Endothelial cell of umbilical vein (primary cell): Measurements from ENCODE around the gene LY6G6C. TPM values are rescaled to one million over a fixed set of nuclear protein-coding genes. Genes with fewer than 3 reads are reported as not detected.

ENCODE experiments used
- BruUV-seq: library from RNA; stranded (reverse); fragments of 400-500 nt; replicated peaks from 2 replicates; lab custom pipeline; 2021; lab: Mats Ljungman, UMichigan
- CTCF ChIA-PET: fragments of 300-600, 350-600 bp; sonication (Branson Sonifier 250); formaldehyde crosslinking; loops from one replicate; lab custom pipeline; 2021; ENCODE audit warnings: antibody characterized with exemption, inconsistent platforms; lab: Charles Lee
- POLR2A ChIA-PET: fragments of 300-600, 350-600 bp; sonication (Branson Sonifier 250); formaldehyde crosslinking; loops from one replicate; lab custom pipeline; 2021; ENCODE audit warnings: antibody characterized with exemption, inconsistent platforms; lab: Charles Lee
- DNase-seq: peaks from one replicate; pipeline ENCODE4 v3.0.0-alpha.2; 2011; ENCODE audit warnings: low read depth, low spot score
- FAIRE-seq: peaks from 2 replicates; lab custom pipeline; 2011; peaks lifted over from hg19 to GRCh38; lab: Jason Lieb, UNC
- H2AFZ ChIP-seq: 2 replicates; pipeline ENCODE4 v1.6.0; 2012; ENCODE audit warnings: low read depth, low read length, control low read depth, inconsistent platforms
- H3K27ac ChIP-seq: 2 replicates; pipeline ENCODE4 v1.5.1; 2011; ENCODE audit warnings: low read depth, mild to moderate bottlenecking, control low read depth, low read length, moderate library complexity; ENCODE audit not compliant: insufficient read depth
- H3K27me3 ChIP-seq, 2 experiments: 2 replicates each; pipeline versions ENCODE4 v1.6.0 to v1.6.1; 2011; ENCODE audit warnings: low read length in 2 of 2, mixed read lengths in 1 of 2; ENCODE audit not compliant: control insufficient read depth in 2 of 2, insufficient read depth in 2 of 2
- H3K36me3 ChIP-seq, 2 experiments: 2 replicates in 1 of 2; 3 replicates in 1 of 2; pipeline ENCODE4 v1.5.1; 2011; ENCODE audit warnings: low read length in 2 of 2, mild to moderate bottlenecking in 1 of 2, moderate library complexity in 1 of 2; ENCODE audit not compliant: control insufficient read depth in 2 of 2, insufficient read depth in 2 of 2; ENCODE audit errors: extremely low read depth in 1 of 2
- H3K4me1 ChIP-seq: 3 replicates; pipeline ENCODE4 v1.5.1; 2011; ENCODE audit warnings: mild to moderate bottlenecking, low read length; ENCODE audit not compliant: control insufficient read depth, insufficient read depth; ENCODE audit errors: extremely low read depth
- H3K4me2 ChIP-seq: 2 replicates; pipeline ENCODE4 v1.6.1; 2011; ENCODE audit warnings: low read length, control low read depth, mixed read lengths; ENCODE audit not compliant: insufficient read depth
- H3K4me3 ChIP-seq, 3 experiments: fragments of 200-600 bp in 1 of 3; sonication (generic), shearing (Covaris generic) in 1 of 3; replicated peaks in 1 of 3; 2 replicates each; pipeline ENCODE4 v1.5.1; 2011 to 2016; ENCODE audit warnings: control low read depth in 3 of 3, low read length in 3 of 3, mild to moderate bottlenecking in 2 of 3, inconsistent platforms in 1 of 3, low read depth in 1 of 3, moderate library complexity in 1 of 3; ENCODE audit not compliant: insufficient read depth in 1 of 3
- H3K79me2 ChIP-seq: 2 replicates; pipeline ENCODE4 v1.6.0; 2012; ENCODE audit warnings: low read length, inconsistent platforms; ENCODE audit not compliant: control insufficient read depth, insufficient read depth
- H3K9ac ChIP-seq: replicated peaks from 2 replicates; pipeline ENCODE3; 2011; ENCODE audit warnings: low read length, control low read depth; ENCODE audit not compliant: insufficient read depth; ENCODE audit errors: extremely low read depth
- H3K9me1 ChIP-seq: replicated peaks from 3 replicates; pipeline ENCODE4 v1.6.0; 2011; ENCODE audit warnings: mild to moderate bottlenecking, low read length; ENCODE audit not compliant: control insufficient read depth, insufficient read depth; ENCODE audit errors: extremely low read depth
- H3K9me3 ChIP-seq: replicated peaks from 2 replicates; pipeline ENCODE4 v1.5.1; 2012; ENCODE audit warnings: low read length, inconsistent platforms; ENCODE audit not compliant: control insufficient read depth, insufficient read depth
- H4K20me1 ChIP-seq: replicated peaks from 2 replicates; pipeline ENCODE3; 2011; ENCODE audit warnings: mild to moderate bottlenecking, low read length; ENCODE audit not compliant: control insufficient read depth, insufficient read depth; ENCODE audit errors: extremely low read depth
- EZH2 ChIP-seq: IDR thresholded peaks from 2 replicates; pipeline ENCODE4 v1.6.1; 2012; ENCODE audit warnings: borderline replicate concordance, low read depth, mild to moderate bottlenecking, moderate library complexity, low read length, inconsistent platforms; ENCODE audit not compliant: severe bottlenecking
- FOS ChIP-seq: IDR thresholded peaks from 2 replicates; pipeline ENCODE4 v1.6.1; 2011; ENCODE audit warnings: mild to moderate bottlenecking, low read length, moderate library complexity, borderline replicate concordance; ENCODE audit not compliant: insufficient read depth
- GATA2 ChIP-seq: IDR thresholded peaks from 2 replicates; pipeline ENCODE4 v1.7.0; 2011; ENCODE audit warnings: low read depth, mild to moderate bottlenecking, moderate library complexity, mixed read lengths, low read length; ENCODE audit not compliant: insufficient read length, insufficient read depth
- JUN ChIP-seq: IDR thresholded peaks from 2 replicates; pipeline ENCODE4 v1.6.1; 2011; ENCODE audit warnings: borderline replicate concordance, low read depth; ENCODE audit not compliant: insufficient read length, insufficient read depth
- MYC ChIP-seq: IDR thresholded peaks from one replicate; pipeline ENCODE4 v1.6.1; 2011; ENCODE audit warnings: mild to moderate bottlenecking, low read depth, low read length
- POLR2A ChIP-seq: IDR thresholded peaks from 2 replicates; pipeline ENCODE4 v1.6.1; 2012; ENCODE audit warnings: low read depth, mild to moderate bottlenecking, control low read depth, low read length
- POLR2AphosphoS5 ChIP-seq: IDR thresholded peaks from 2 replicates; pipeline ENCODE4 v1.6.1; 2012; ENCODE audit warnings: low read depth, mild to moderate bottlenecking, control low read depth, low read length, moderate library complexity; ENCODE audit not compliant: insufficient read depth
- dilution Hi-C: fragments of 300-500 bp; cut with MboI; formaldehyde crosslinking; loops from one replicate; pipeline ENCODE4 v1.15.0; 2019; ENCODE audit warnings: low sequenced_read_pairs; ENCODE audit not compliant: extremely low pct_ligation_motif_present
- intact Hi-C: fragments of 100-400 bp; cut with micrococcal nuclease; formaldehyde crosslinking; loops from one replicate; pipeline ENCODE4 v1.10.0; 2022
- polyA plus RNA-seq, 4 experiments: library from polyadenylated mRNA; depleted of rRNA in 3 of 4; stranded (reverse) in 3 of 4; unstranded in 1 of 4; fragments of >200 nt; gene quantifications; 2 replicates each; pipeline versions ENCODE4 v1.2.1 to v1.2.3, GENCODE V29; 2011 to 2012; ENCODE audit warnings: missing spikeins in 1 of 4
- total RNA-seq: library from RNA; stranded (reverse); gene quantifications from 2 replicates; pipeline ENCODE4 v1.2.3, GENCODE V29; 2021
- TF ChIP-seq, protein P1 (sequence below), 2 donors: IDR thresholded peaks; 1 replicate in 1 of 2; 2 replicates in 1 of 2; pipeline ENCODE4 v1.5.1; 2011; ENCODE audit warnings: low read length in 2 of 2, mild to moderate bottlenecking in 2 of 2, moderate library complexity in 2 of 2, control low read depth in 1 of 2, inconsistent platforms in 1 of 2, low read depth in 1 of 2; ENCODE audit not compliant: insufficient read depth in 1 of 2; ENCODE audit errors: extremely low read depth in 1 of 2
- TF ChIP-seq, protein P2 (sequence below): IDR thresholded peaks from 2 replicates; pipeline ENCODE4 v1.6.1; 2011; ENCODE audit not compliant: insufficient read depth, insufficient read length

Gene LY6G6C
- total and polyA plus RNA-seq, 2 donors (not counting 3 experiments of a cell fraction or from before 2014, with no cell fraction given) = 0.33 TPM; not detected in 1

DNA sequence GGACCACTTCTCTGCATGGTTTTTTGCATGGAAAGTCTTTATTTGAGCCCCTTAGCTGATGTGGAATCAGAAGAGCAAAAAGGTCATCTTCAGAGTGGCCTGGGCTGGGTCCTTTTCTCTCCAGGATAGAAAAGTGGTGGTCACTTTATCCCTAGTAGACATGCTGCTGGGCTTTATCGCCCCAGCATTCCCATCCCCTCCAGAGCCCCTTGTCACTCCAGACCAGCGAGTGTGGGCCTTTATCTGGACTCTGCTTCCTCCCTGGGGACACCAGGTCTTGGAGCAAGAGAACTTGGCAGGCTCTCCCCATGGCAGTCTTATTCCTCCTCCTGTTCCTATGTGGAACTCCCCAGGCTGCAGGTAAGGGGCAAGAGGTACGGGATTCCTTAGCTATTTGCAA is 14.9 kb downstream of the LY6G6C start, which contains the start of gene LY6G6F:
TSS of gene LY6G6F (plus strand) at position 268 of the 400 bp plus-strand sequence. CDS start at position 309, 41 bp downstream.
- Histone ChIP-seq H3K9me3 (no peaks in the 10 kb centered on the region), H3K27me3 (no peaks in the 10 kb centered on the region), H3K79me2 (peaks cover 11% of the 10 kb centered on the region), H2AFZ (no peak within 1 kb of the TSS), H3K4me2 (no peak within 1 kb of the TSS), H3K4me3 (no peak within 1 kb of the TSS), H3K9me1 (no peaks in the 10 kb centered on the region), H3K4me1 (peaks cover 15% of the 10 kb centered on the region), H3K9ac (no peak within 1 kb of the TSS), H3K36me3 (no peaks in the 10 kb centered on the region), H4K20me1 (no peaks in the 10 kb centered on the region), H3K27ac (no peak within 1 kb of the TSS)
- no TSS peak for BruUV-seq
- intact Hi-C loops = no loop called here
- no peak for DNase-seq
- dilution Hi-C loops = no loop called here
- FAIRE-seq = no peak
- TF ChIP-seq, protein P1, sequence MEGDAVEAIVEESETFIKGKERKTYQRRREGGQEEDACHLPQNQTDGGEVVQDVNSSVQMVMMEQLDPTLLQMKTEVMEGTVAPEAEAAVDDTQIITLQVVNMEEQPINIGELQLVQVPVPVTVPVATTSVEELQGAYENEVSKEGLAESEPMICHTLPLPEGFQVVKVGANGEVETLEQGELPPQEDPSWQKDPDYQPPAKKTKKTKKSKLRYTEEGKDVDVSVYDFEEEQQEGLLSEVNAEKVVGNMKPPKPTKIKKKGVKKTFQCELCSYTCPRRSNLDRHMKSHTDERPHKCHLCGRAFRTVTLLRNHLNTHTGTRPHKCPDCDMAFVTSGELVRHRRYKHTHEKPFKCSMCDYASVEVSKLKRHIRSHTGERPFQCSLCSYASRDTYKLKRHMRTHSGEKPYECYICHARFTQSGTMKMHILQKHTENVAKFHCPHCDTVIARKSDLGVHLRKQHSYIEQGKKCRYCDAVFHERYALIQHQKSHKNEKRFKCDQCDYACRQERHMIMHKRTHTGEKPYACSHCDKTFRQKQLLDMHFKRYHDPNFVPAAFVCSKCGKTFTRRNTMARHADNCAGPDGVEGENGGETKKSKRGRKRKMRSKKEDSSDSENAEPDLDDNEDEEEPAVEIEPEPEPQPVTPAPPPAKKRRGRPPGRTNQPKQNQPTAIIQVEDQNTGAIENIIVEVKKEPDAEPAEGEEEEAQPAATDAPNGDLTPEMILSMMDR (IDR thresholded peaks at IDR 0.05; ENCODE audit: extremely low read depth in 1 of 2, insufficient read depth in 1 of 2, low read depth in 1 of 2, low read length in 2 of 2) = no peak
- TF ChIP-seq MYC = no peak
- ChIA-PET CTCF (no interaction called here), POLR2A (interaction anchor here (0.6 kb wide), 1 partner anchor 24 kb away, joined by 9 read pairs; no protein-coding TSS in a partner anchor)

DNA sequence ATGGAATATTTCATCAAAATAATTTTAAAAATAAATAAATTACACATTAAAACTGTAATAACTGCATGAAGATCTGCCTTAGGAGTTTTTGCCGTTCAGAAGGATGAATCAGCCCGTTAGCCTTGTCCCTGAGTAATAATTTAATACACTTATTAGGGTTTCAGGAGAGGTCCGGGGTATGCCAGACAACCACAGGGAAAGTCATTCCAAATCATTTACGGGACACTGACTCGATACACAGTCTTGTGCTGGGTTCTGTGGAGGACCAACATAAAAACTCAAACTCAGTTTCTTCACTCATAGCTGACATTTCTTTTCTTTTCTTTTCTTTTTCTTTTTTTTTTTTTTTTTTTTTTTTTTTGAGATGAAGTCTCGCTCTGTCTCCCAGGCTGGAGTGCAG is 15.6 kb downstream of the LY6G6C start:
- Histone ChIP-seq H3K4me3 (no peak overlapping the region), H3K9me1 (no peaks in the 10 kb centered on the region), H3K9ac (no peak overlapping the region), H3K79me2 (peaks cover 18% of the 10 kb centered on the region), H2AFZ (no peak overlapping the region), H3K27me3 (no peaks in the 10 kb centered on the region), H3K27ac (no peak overlapping the region), H3K9me3 (no peaks in the 10 kb centered on the region), H3K36me3 (no peaks in the 10 kb centered on the region), H3K4me2 (no peak overlapping the region), H3K4me1 (peaks cover 15% of the 10 kb centered on the region), H4K20me1 (no peaks in the 10 kb centered on the region)
- intact Hi-C loops = no loop called here
- dilution Hi-C loops = no loop called here
- BruUV-seq = no TSS peak
- no peak for FAIRE-seq
- POLR2A ChIA-PET = interaction anchor here (0.6 kb wide), 2 partner anchors 24 to 253 kb away, joined by 4 to 9 read pairs; partner anchors contain the start of gene SKIC2
- no peak for DNase-seq
- CTCF ChIA-PET = no interaction called here
- TF ChIP-seq POLR2A = no peak
- no peak for TF ChIP-seq POLR2AphosphoS5
- TF ChIP-seq, protein P1 (IDR thresholded peaks at IDR 0.05; ENCODE audit: extremely low read depth in 1 of 2, insufficient read depth in 1 of 2, low read depth in 1 of 2, low read length in 2 of 2) = no peak
- no peak for TF ChIP-seq EZH2
- TF ChIP-seq, protein P2, sequence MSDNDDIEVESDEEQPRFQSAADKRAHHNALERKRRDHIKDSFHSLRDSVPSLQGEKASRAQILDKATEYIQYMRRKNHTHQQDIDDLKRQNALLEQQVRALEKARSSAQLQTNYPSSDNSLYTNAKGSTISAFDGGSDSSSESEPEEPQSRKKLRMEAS = no peak
- no peak for TF ChIP-seq FOS
- TF ChIP-seq JUN = no peak
- no peak for TF ChIP-seq GATA2
- TF ChIP-seq MYC = no peak
